ENCODE data around the gene NOP58.

The NOP58 gene

GRCh38 chr2:202289394-202290204, 24.0 kb downstream of the NOP58 start:
- Histone ChIP-seq H3K4me2 (ENCODE audit: low read depth, low read length) (no peak overlapping the region), H3F3A (ENCODE audit: insufficient read depth, low read length) (peaks cover 7% of the 10 kb centered on the region; the same call in 1 of the 2 replicates), H3K4me3 (ENCODE audit: low read length) (no peak overlapping the region), H3K36me3 (replicated peaks; ENCODE audit: insufficient read depth, low read length) (peaks cover 28% of the 10 kb centered on the region), H3K4me1 (ENCODE audit: low read length) (no peaks in the 10 kb centered on the region), H3K27me3 (replicated peaks; ENCODE audit: insufficient read depth, low read length) (no peaks in the 10 kb centered on the region), H3K27ac (ENCODE audit: low read length) (no peak overlapping the region), H3K9me3 (replicated peaks; ENCODE audit: insufficient read depth, low read length) (no peaks in the 10 kb centered on the region), H2AFZ (ENCODE audit: low read length) (no peak overlapping the region), H3K79me2 (ENCODE audit: low read length) (peaks cover 67% of the 10 kb centered on the region), H3K9me2 (replicated peaks; ENCODE audit: insufficient read depth, low read length) (no peaks in the 10 kb centered on the region), H4K20me1 (ENCODE audit: insufficient read depth, low read length) (peaks cover 11% of the 10 kb centered on the region; the same call in 1 of the 2 replicates), H3K9ac (ENCODE audit: low read length) (no peak overlapping the region)
- no peak for TF ChIP-seq EZH2 (optimal IDR thresholded peaks at IDR 0.05; ENCODE audit: low read depth, low read length)
- no peak for TF ChIP-seq EZH2phosphoT487 (IDR thresholded peaks at IDR 0.05; ENCODE audit: low read length)
- TF ChIP-seq CTCF (IDR thresholded peaks at IDR 0.05; ENCODE audit: low read length): no peak
- no peak for DNase-seq

GRCh38 chr2:202290316-202290715, 24.8 kb downstream of the NOP58 start:
- no peaks in the 10 kb centered on the region for H3K9me2 ChIP-seq (replicated peaks; ENCODE audit: insufficient read depth, low read length)
- H2AFZ ChIP-seq (ENCODE audit: low read length): no peak overlapping the region
- H3K9ac ChIP-seq (ENCODE audit: low read length): no peak overlapping the region
- H3K36me3 ChIP-seq (replicated peaks; ENCODE audit: insufficient read depth, low read length): peaks cover 25% of the 10 kb centered on the region
- no peak overlapping the region for H3K27ac ChIP-seq (ENCODE audit: low read length)
- H4K20me1 ChIP-seq (ENCODE audit: insufficient read depth, low read length): peaks cover 11% of the 10 kb centered on the region; the same call in 1 of the 2 replicates
- TF ChIP-seq EZH2 (optimal IDR thresholded peaks at IDR 0.05; ENCODE audit: low read depth, low read length) (no peak), CTCF (IDR thresholded peaks at IDR 0.05; ENCODE audit: low read length) (no peak), EZH2phosphoT487 (IDR thresholded peaks at IDR 0.05; ENCODE audit: low read length) (no peak)
- no peak overlapping the region for H3K4me3 ChIP-seq (ENCODE audit: low read length)
- H3K9me3 ChIP-seq (replicated peaks; ENCODE audit: insufficient read depth, low read length): no peaks in the 10 kb centered on the region
- no peak for DNase-seq
- peaks cover 11% of the 10 kb centered on the region; the same call in 1 of the 2 replicates for H3F3A ChIP-seq (ENCODE audit: insufficient read depth, low read length)
- H3K79me2 ChIP-seq (ENCODE audit: low read length): peaks cover 65% of the 10 kb centered on the region
- no peaks in the 10 kb centered on the region for H3K4me1 ChIP-seq (ENCODE audit: low read length)
- no peaks in the 10 kb centered on the region for H3K27me3 ChIP-seq (replicated peaks; ENCODE audit: insufficient read depth, low read length)
- H3K4me2 ChIP-seq (ENCODE audit: low read depth, low read length): no peak overlapping the region

- Histone ChIP-seq H3K9ac (ENCODE audit: low read length) (no peak overlapping the region), H4K20me1 (ENCODE audit: insufficient read depth, low read length) (peaks cover 12% of the 10 kb centered on the region; the same call in 1 of the 2 replicates), H2AFZ (ENCODE audit: low read length) (no peak overlapping the region), H3K36me3 (replicated peaks; ENCODE audit: insufficient read depth, low read length) (peaks cover 25% of the 10 kb centered on the region), H3K79me2 (ENCODE audit: low read length) (peaks cover 61% of the 10 kb centered on the region), H3F3A (ENCODE audit: insufficient read depth, low read length) (peaks cover 11% of the 10 kb centered on the region; the same call in 1 of the 2 replicates), H3K27ac (ENCODE audit: low read length) (no peak overlapping the region), H3K27me3 (replicated peaks; ENCODE audit: insufficient read depth, low read length) (no peaks in the 10 kb centered on the region), H3K9me2 (replicated peaks; ENCODE audit: insufficient read depth, low read length) (no peaks in the 10 kb centered on the region), H3K4me2 (ENCODE audit: low read depth, low read length) (no peak overlapping the region), H3K4me1 (ENCODE audit: low read length) (no peaks in the 10 kb centered on the region), H3K4me3 (ENCODE audit: low read length) (no peak overlapping the region), H3K9me3 (replicated peaks; ENCODE audit: insufficient read depth, low read length) (no peaks in the 10 kb centered on the region)
- TF ChIP-seq CTCF (IDR thresholded peaks at IDR 0.05; ENCODE audit: low read length): no peak
- TF ChIP-seq EZH2phosphoT487 (IDR thresholded peaks at IDR 0.05; ENCODE audit: low read length): no peak
- TF ChIP-seq EZH2 (optimal IDR thresholded peaks at IDR 0.05; ENCODE audit: low read depth, low read length): no peak
- DNase-seq: no peak
These were observed 25.4 kb downstream of the NOP58 start for GRCh38 chr2:202290970-202291369.

Data from MM.1S (cell line).